GM21737 (cell line): ENCODE results near the gene SYNE3.

ENCODE experiments used
- ATAC-seq: cut with Tn5 transposase; IDR thresholded peaks from one replicate; pipeline ENCODE4 v1.9.1; 2021; ENCODE audit warnings: mild to moderate bottlenecking, moderate library complexity; ENCODE audit not compliant: unreplicated experiment

Gene SYNE3

DNA sequence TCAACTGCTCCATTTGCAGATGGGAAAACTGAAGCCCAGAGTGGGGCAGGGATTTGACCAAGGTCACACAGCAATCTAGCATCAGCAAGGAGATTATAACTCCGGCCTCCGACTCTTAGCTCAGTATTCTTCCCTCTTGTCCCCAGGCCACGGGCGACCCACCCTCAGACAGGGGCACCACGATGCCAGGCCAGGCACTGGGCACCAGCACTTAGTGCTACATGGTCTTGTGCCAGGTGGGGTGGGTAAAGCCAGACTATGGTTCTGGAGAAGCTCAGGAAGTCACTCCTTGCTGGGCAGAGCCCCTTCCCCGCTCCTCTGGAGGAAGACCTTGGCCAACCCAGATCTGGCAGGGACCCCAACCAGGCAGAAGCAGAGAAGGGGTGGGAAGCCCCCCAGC, 41.5 kb downstream of the SYNE3 start:
- no peak for ATAC-seq

- ATAC-seq, result no peak
Observed at GRCh38 chr14:95474486-95474885, 42.0 kb downstream of the SYNE3 start.

- no peak for ATAC-seq
Observed at GRCh38 chr14:95472819-95473251, 43.6 kb downstream of the SYNE3 start.

DNA sequence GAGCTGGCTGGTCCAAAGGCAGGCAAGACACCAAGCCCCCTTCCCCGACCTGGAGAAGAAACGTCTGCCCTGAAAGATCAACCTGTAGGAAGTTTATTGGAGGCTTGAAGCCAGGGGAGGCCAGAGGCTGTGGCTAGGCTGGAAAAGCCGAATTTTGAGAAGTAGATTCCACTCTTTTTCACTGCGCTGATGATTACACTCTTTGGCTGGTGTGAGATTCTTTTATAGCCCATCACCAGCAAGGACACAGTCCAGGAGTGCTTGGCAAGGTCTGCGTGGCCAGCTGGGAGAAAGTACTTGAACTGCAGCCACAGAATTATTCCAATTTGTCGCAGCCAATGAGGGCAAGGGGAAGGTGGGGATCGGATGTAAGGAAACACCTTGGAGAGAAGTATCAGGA, 45.0 kb downstream of the SYNE3 start:
- ATAC-seq, result no peak

DNA sequence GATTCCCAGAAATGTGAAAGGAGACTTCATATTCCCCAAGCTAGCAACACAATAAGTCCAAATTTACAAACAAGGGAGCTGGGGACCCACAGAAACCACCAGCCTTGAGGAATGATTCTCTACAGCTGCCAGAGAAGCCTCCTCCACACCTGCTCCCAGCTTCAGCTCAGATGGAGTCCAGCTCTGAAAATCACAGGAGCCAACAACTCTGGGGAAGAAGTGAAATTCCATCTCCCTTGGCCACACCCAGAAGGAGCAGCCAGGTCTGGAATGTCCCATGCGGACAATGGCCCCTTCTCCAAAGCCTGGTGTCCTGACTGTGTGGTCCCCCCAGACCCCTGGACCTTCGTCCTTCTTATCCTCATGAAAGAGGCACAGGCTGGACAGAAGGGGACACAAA, 45.4 kb downstream of the SYNE3 start:
- no peak for ATAC-seq

GRCh38 chr14:95469134-95469481, 47.3 kb downstream of the SYNE3 start:
- no peak for ATAC-seq

GRCh38 chr14:95468448-95469133, 47.9 kb downstream of the SYNE3 start:
- no peak for ATAC-seq

GRCh38 chr14:95467657-95468056, 48.8 kb downstream of the SYNE3 start:
- ATAC-seq, result no peak

- ATAC-seq, result no peak
Observed at GRCh38 chr14:95467232-95467631, 49.2 kb downstream of the SYNE3 start.
